ENCODE results near the gene MZF1. TPM values are rescaled to one million over a fixed set of nuclear protein-coding genes. Genes with fewer than 3 reads are reported as not detected.

The MZF1 gene
- total and polyA plus RNA-seq, 10 of the 15 experiments (the other 5 are each of a cell fraction or from before 2014, with no cell fraction given), result 0.38 to 14.7 (median 7.2) TPM

- peaks cover 23% of the 10 kb centered on the region for H3K4me1 ChIP-seq (ENCODE audit: control insufficient read depth, insufficient read depth, low read length)
- peak overlapping the region; percentile 88 for H3K27ac ChIP-seq (ENCODE audit: control insufficient read depth, insufficient read depth)
- CTCF ChIA-PET, result interaction anchor here (0.9 to 4.2 kb wide), 11 partner anchors 14 to 781 kb away, joined by 3 to 67 read pairs (median 14); partner anchors contain the start of genes CHMP2A, ZNF497 and ZSCAN22
- no TSS peak for BruUV-seq (replicated peaks)
- no peaks in the 10 kb centered on the region for H3K27me3 ChIP-seq (replicated peaks in 1 of 2; ENCODE audit: control insufficient read depth in 2 of 2, insufficient read depth in 2 of 2, low read length in 1 of 2)
- intact Hi-C loops (cut with micrococcal nuclease; ENCODE audit: unreplicated experiment), result loop anchor here (1.0 to 5.0 kb wide), 4 partner anchors 43 to 192 kb away; partner anchors contain the start of genes MZF1, ZNF446, ZNF837 and ZSCAN22
- H3K79me2 ChIP-seq (ENCODE audit: control insufficient read depth, insufficient read depth, low read length), result peaks cover 39% of the 10 kb centered on the region
- DNase-seq (ENCODE audit: low read depth, low spot score), result no peak
- peak overlapping the region; percentile 90 for H3K9ac ChIP-seq (ENCODE audit: control insufficient read depth, insufficient read depth, low read length)
- peak overlapping the region; percentile 89 for H3K4me3 ChIP-seq
- POLR2A ChIA-PET, result interaction anchor here (0.7 to 3.0 kb wide), 7 partner anchors 30 to 241 kb away, joined by 3 to 16 read pairs (median 5); partner anchors contain the start of genes CHMP2A and UBE2M
- SMC1A ChIA-PET (ENCODE audit: uncharacterized antibody, unreplicated experiment), result interaction anchor here (1.2 to 3.6 kb wide), 5 partner anchors 20 to 1019 kb away, joined by 3 to 43 read pairs (median 3); partner anchors contain the start of gene ZNF773
- peak; percentile 18 for ATAC-seq
- TF ChIP-seq ZSCAN29 (IDR thresholded peaks at IDR 0.05) (peak; percentile 60; the same call in 1 of the 2 replicates), CTCF (IDR thresholded peaks at IDR 0.05 in 2 of 3, conservative IDR thresholded peaks at IDR 0.05 in 1 of 3; ENCODE audit: control insufficient read depth in 2 of 3, extremely low read depth in 1 of 3, insufficient read depth in 1 of 3, low read depth in 3 of 3, low read length in 3 of 3) (peak in 2 of 3 experiments; percentile 58 to 65; a peak in 3 of 6 replicates), RAD21 (IDR thresholded peaks at IDR 0.05; ENCODE audit: insufficient read depth, low read depth, low read length) (0 out of 2 replicates have a peak, but pooled peaks have one; percentile 17), SMARCA5 (IDR thresholded peaks at IDR 0.05) (peak; percentile 13; the same call in 1 of the 2 replicates), CREB1 (IDR thresholded peaks at IDR 0.05; ENCODE audit: low read depth) (0 out of 2 replicates have a peak, but pooled peaks have one; percentile 18), EED (IDR thresholded peaks at IDR 0.05; ENCODE audit: low read depth) (0 out of 2 replicates have a peak, but pooled peaks have one; percentile 27), NRF1 (conservative IDR thresholded peaks at IDR 0.05; ENCODE audit: low read depth, low read length) (no peak), SMAD5 (IDR thresholded peaks at IDR 0.05; ENCODE audit: low read depth) (0 out of 2 replicates have a peak, but pooled peaks have one; percentile 30), SMC3 (IDR thresholded peaks at IDR 0.05; ENCODE audit: borderline replicate concordance, low read length) (peak; percentile 19; the same call in 1 of the 2 replicates), ZNF274 (IDR thresholded peaks at IDR 0.05; ENCODE audit: insufficient read depth, insufficient read length) (no peak), SKIL (IDR thresholded peaks at IDR 0.05; ENCODE audit: low read depth, poor library complexity, severe bottlenecking) (peak; percentile 14), RELB (IDR thresholded peaks at IDR 0.05; ENCODE audit: low read depth) (no peak)
- WGBS (ENCODE audit: insufficient coverage, insufficient replicate concordance, low lambda C conversion rate, missing lambda C conversion rate), result 0% methylated on average over 14 of the region's 14 CpGs
- FAIRE-seq, result no peak
- H3K36me3 ChIP-seq (ENCODE audit: control insufficient read depth in 2 of 2, insufficient read depth in 2 of 2, low read length in 1 of 2), result peaks cover 0 to 8% of the 10 kb centered on the region in 2 experiments; a peak in 3 of 4 replicates
- RAD21 ChIA-PET (ENCODE audit: unreplicated experiment), result interaction anchor here (0.6 to 4.0 kb wide), 4 partner anchors 35 to 137 kb away, joined by 3 to 50 read pairs (median 14); no protein-coding TSS in a partner anchor
- H4K20me1 ChIP-seq (ENCODE audit: control insufficient read depth, insufficient read depth), result no peaks in the 10 kb centered on the region
- H3K9me3 ChIP-seq (replicated peaks; ENCODE audit: control insufficient read depth, insufficient read depth, low read length), result no peaks in the 10 kb centered on the region
- H2AFZ ChIP-seq (ENCODE audit: control insufficient read depth, low read depth, low read length), result peak overlapping the region; percentile 49
- peak overlapping the region; percentile 60 for H3K4me2 ChIP-seq (ENCODE audit: control insufficient read depth, insufficient read depth)
- in situ Hi-C loops (cut with MboI), result no loop called here
These were observed 54.1 kb downstream of the MZF1 start for GRCh38 chr19:58519087-58519354.
